Activated CD4-positive, alpha-beta T cell treated with anti-CD3 and anti-CD28 coated beads, Interleukin-2, amount 10 ng/mL, durations not matched to agents 24 days and 14 days (primary cell): ENCODE data around the gene ACER3. TPM values are rescaled to one million over a fixed set of nuclear protein-coding genes. Genes with fewer than 3 reads are reported as not detected.
"Not testable (repeated sequence)": the region's sequence is repeated elsewhere in the genome, so short reads cannot be mapped to it uniquely, and the experiment has no call there.

ENCODE experiments used
- DNase-seq: peaks from one replicate; pipeline ENCODE4 v3.0.0; 2022
- H3K27ac Mint-ChIP-seq: one replicate; pipeline ENCODE4 v1.8.0; 2022; ENCODE audit warnings: mild to moderate bottlenecking, mixed read lengths
- H3K27me3 Mint-ChIP-seq: one replicate; pipeline ENCODE4 v1.8.0; 2022; ENCODE audit warnings: mixed read lengths
- H3K36me3 Mint-ChIP-seq: one replicate; pipeline ENCODE4 v1.8.0; 2022; ENCODE audit warnings: low read depth, mild to moderate bottlenecking, mixed read lengths
- H3K4me1 Mint-ChIP-seq: one replicate; pipeline ENCODE4 v1.8.0; 2021; ENCODE audit warnings: mixed read lengths
- H3K4me3 Mint-ChIP-seq: one replicate; pipeline ENCODE4 v1.8.0; 2022; ENCODE audit warnings: mild to moderate bottlenecking, moderate library complexity, mixed read lengths
- H3K9me3 Mint-ChIP-seq: one replicate; pipeline ENCODE4 v1.8.0; 2021; ENCODE audit warnings: mixed read lengths
- intact Hi-C: fragments of 100-400 bp; cut with micrococcal nuclease; formaldehyde crosslinking; loops from one replicate; pipeline ENCODE4 v1.15.1; 2023
- total RNA-seq: library from RNA; stranded (reverse); gene quantifications from 2 replicates; pipeline ENCODE4 v1.2.3, GENCODE V29; 2022

ACER3 gene
- total RNA-seq, 1 donor from 2014 or later, result 12.5 TPM

DNA sequence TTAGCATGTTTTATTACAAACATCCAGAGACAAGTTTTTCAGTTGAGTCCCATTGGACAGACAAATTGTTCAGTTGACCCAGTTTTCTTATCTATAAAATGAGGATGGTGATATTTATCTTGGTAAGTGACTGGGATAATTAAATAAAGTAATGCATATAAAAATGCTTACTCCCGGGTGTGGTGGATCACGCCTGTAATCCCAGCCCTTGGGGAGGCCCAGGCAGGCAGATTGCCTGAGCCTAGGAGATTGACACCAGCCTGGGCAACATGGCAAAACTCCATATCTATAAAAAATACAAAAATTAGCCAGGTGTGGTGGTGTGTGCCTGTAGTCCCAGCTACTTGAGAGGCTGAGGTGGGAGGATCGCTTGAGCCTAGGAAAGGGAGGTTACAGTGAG, 15.6 kb upstream of the ACER3 start:
- Mint-ChIP-seq H3K4me1 (no peaks in the 10 kb centered on the region), H3K27me3 (peaks cover 33% of the 10 kb centered on the region), H3K9me3 (no peaks in the 10 kb centered on the region), H3K27ac (no peak overlapping the region), H3K36me3 (no peaks in the 10 kb centered on the region), H3K4me3 (no peak overlapping the region)
- intact Hi-C loops, result no loop called here
- DNase-seq, result no peak

DNA sequence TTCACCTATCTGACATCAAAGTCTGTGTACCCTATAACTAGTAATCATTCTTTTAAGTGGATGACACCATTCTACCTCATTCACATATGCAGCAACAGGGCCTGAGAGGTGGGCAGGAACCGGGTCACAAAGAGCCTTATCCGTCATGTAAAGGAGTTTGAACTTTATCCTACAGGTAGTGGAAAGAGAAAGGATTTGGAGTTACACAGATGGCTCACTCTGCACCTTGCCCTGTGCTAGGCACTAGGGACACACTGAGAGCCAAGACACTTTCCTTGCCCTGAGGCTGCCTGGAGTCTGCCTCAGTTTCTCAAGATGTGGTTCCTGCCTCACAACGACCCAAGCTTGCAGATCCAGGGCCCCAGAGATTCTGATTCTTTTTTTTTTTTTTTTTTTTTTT, 14.3 kb upstream of the ACER3 start:
- Mint-ChIP-seq H3K4me3 (no peak overlapping the region), H3K9me3 (no peaks in the 10 kb centered on the region), H3K36me3 (no peaks in the 10 kb centered on the region), H3K4me1 (no peaks in the 10 kb centered on the region), H3K27me3 (peaks cover 28% of the 10 kb centered on the region), H3K27ac (no peak overlapping the region)
- no peak for DNase-seq
- intact Hi-C loops, result no loop called here

DNA sequence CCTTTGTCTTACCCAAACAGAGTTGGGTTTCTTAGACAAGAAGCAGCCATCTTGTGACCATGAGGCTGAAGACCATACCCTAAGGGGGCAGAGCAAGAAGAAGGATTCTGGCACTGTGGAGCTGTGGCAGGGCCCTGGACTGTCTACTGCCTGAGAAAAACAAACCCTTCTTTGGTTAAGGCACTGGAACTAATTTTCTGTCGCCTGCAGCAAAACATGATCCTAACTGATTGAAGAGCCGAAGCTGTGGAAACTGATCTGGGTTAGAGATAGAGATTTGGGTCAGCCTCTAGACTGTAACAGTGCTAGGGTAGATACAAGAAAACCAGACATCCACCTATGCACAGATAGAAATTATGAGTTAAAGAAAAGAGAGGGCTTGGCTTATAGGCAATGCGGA, 11.3 kb upstream of the ACER3 start:
- intact Hi-C loops, result no loop called here
- Mint-ChIP-seq H3K36me3 (no peaks in the 10 kb centered on the region), H3K27me3 (peaks cover 16% of the 10 kb centered on the region), H3K4me3 (no peak overlapping the region), H3K27ac (no peak overlapping the region), H3K9me3 (no peaks in the 10 kb centered on the region), H3K4me1 (no peaks in the 10 kb centered on the region)
- DNase-seq, result no peak

DNA sequence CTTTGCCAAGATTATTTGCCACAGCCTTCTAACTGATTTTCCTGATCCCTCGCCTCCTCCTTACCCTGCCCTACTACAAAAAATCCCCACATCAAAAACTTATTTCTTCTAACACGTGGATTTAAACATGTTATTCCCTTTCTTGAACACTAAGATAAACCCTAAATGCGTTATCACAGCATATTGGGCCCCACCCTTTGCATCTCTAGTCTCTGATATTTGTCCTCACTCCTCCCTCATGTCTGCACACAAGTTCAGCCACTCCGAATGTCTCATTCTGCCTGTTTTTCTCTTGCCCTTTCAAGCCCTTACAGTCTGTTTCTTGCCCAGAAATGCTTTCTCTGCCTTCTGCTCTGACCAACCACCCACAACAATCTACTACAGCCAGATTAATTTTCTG, 10.6 kb upstream of the ACER3 start:
- no peak for DNase-seq
- Mint-ChIP-seq H3K27me3 (peaks cover 14% of the 10 kb centered on the region), H3K36me3 (no peaks in the 10 kb centered on the region), H3K9me3 (no peaks in the 10 kb centered on the region), H3K27ac (no peak overlapping the region), H3K4me3 (no peak overlapping the region), H3K4me1 (no peaks in the 10 kb centered on the region)
- intact Hi-C loops, result no loop called here

DNA sequence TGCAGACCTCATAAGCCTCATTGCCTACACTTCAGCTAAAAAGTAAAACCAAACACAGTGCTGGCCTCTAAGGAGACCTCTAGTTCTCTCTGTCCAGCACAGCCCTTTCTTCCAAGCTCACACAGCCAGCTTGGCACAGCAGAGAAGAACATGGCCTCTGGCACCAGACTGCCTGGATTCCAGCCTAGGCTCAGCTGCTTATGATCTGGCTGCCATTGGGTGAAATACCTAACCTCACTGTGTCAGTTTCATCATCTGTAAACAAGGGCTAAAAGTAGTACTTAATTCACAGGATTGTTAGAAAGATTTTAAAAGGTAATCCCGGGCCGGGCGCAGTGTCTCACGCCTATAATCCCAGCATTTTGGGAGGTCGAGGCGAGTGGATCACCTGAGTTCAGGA, 9.9 kb upstream of the ACER3 start:
- no peaks in the 10 kb centered on the region for H3K4me1 Mint-ChIP-seq
- H3K36me3 Mint-ChIP-seq, result no peaks in the 10 kb centered on the region
- H3K27ac Mint-ChIP-seq, result no peak overlapping the region
- H3K4me3 Mint-ChIP-seq, result no peak overlapping the region
- intact Hi-C loops, result no loop called here
- peaks cover 14% of the 10 kb centered on the region for H3K27me3 Mint-ChIP-seq
- no peaks in the 10 kb centered on the region for H3K9me3 Mint-ChIP-seq
- no peak for DNase-seq

DNA sequence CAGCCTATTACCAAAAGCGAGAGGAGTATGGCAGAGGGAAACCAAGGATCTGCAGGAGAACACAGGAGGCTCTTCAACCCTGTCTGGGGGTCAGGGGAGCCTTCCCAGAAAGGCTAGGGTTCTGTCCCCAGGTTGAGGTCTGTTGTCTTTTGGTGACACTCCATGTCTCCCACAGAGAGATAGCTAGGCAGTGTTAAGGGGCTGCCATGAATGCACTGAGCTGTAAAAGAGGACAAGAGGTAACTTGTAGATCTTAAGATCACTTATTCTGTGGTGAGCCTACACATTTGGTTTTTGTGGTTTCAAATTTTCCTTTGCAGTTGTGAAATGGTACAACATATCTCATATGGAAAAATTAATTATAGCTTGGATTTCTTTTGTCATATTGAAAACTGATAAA, 6.0 kb upstream of the ACER3 start:
- peaks cover 3% of the 10 kb centered on the region for H3K4me1 Mint-ChIP-seq
- peaks cover 4% of the 10 kb centered on the region for H3K9me3 Mint-ChIP-seq
- H3K36me3 Mint-ChIP-seq, result no peaks in the 10 kb centered on the region
- H3K27me3 Mint-ChIP-seq, result peaks cover under 1% of the 10 kb centered on the region
- intact Hi-C loops, result no loop called here
- H3K27ac Mint-ChIP-seq, result no peak overlapping the region
- no peak for DNase-seq
- H3K4me3 Mint-ChIP-seq, result no peak overlapping the region

DNA sequence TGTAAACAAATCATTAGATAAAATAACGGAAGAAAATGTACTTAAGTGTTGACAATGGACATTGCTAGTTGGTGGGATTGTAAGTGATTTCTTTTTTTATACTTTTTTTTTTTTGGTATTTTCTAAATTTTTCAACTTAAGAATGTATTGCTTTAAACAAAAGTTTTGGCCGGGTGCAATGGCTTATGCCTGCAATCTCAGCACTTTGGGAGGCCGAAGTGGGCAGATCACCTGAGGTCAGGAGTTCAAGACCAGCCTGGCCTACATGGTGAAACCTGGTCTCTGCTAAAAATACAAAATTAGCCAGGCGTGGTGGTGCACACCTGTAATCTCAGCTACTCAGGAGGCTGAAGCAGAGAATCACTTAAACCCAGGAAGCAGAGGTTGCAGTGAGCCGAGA, 5.0 kb upstream of the ACER3 start:
- intact Hi-C loops, H3K36me3 Mint-ChIP-seq, H3K9me3 Mint-ChIP-seq: not testable (repeated sequence)

DNA sequence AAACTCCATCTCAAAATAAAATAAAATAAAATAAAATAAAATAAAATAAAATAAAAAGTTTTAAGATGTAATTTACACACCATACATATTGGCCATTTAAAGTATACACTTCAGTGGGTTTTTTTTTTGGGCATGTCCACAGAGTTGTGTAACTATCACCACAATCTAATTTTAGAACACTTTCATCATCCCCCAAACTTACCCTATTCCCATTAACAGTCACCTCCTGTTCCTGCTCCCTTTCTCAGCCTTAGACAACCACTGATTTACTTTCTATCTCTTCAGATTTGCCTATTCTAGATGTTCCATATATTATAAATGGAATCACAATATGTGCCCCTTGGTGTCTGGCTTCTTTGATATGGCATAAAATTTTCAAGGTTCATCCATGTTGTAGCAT, 4.6 kb upstream of the ACER3 start:
- Mint-ChIP-seq H3K4me3 (no peak overlapping the region), H3K27ac (no peak overlapping the region), H3K4me1 (peaks cover 3% of the 10 kb centered on the region), H3K36me3 (no peaks in the 10 kb centered on the region), H3K9me3 (peaks cover 4% of the 10 kb centered on the region), H3K27me3 (no peaks in the 10 kb centered on the region)
- intact Hi-C loops, result no loop called here
- DNase-seq, result no peak

More for the DNA sequence above, 5.0 kb upstream of the ACER3 start:
- not testable (repeated sequence) for DNase-seq, H3K4me1 Mint-ChIP-seq, H3K4me3 Mint-ChIP-seq, H3K27ac Mint-ChIP-seq, H3K27me3 Mint-ChIP-seq

DNA sequence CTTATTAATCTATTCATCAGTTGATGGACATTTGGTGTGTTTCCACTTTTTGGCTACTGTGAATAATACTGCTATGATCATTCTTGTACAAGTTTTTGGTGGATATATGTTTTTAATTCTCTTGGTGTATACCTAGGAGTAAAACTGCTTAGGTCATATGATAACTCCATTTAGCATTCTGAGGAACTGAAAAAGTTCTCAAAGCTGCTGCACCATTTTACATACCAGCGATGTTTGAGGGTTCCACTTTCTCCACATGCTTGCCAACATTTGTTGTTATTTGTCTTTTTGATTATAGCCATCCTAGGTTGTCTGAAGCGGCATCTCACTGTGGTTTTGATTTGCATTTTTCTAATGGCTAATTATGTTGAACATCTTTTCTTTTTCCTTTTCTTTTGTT, 4.1 kb upstream of the ACER3 start:
- peaks cover 4% of the 10 kb centered on the region for H3K9me3 Mint-ChIP-seq
- intact Hi-C loops, result no loop called here
- H3K4me3 Mint-ChIP-seq, result no peak overlapping the region
- no peaks in the 10 kb centered on the region for H3K27me3 Mint-ChIP-seq
- no peak overlapping the region for H3K27ac Mint-ChIP-seq
- H3K4me1 Mint-ChIP-seq, result peaks cover 6% of the 10 kb centered on the region
- DNase-seq, result no peak
- no peaks in the 10 kb centered on the region for H3K36me3 Mint-ChIP-seq

DNA sequence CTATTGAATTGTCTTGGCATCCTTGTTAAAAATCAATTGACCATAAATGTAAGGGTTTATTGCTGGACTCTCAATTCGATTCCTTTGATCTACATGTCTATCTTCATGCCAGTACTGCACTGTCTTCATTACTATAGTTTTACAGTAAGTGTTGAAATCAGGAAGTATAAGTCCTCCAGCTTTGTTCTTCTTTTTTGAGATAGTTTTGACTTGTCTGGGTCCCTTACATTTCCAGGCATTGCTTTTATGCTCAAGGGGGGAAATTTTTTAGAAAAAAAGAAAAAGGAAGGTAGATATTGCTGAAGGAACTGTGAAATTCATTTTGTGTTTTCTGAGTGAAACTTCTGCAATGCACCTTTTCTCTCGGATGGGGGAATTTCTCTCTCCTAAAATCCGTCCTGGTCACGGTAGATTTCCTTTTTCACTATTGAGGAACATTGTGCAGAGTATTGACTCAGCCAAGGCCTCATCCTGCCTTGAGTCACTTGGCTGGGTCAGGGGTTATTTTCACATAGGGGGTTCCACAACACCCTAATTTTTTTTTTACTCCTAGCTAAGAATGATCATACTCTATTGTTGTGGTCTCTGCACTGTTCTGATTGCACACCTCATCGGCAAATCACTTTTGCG, 2.8 kb upstream of the ACER3 start:
- peaks cover 11% of the 10 kb centered on the region for H3K4me1 Mint-ChIP-seq
- intact Hi-C loops, result no loop called here
- no peak overlapping the region for H3K27ac Mint-ChIP-seq
- DNase-seq, result no peak
- H3K36me3 Mint-ChIP-seq, result no peaks in the 10 kb centered on the region
- no peaks in the 10 kb centered on the region for H3K27me3 Mint-ChIP-seq
- peaks cover 4% of the 10 kb centered on the region for H3K9me3 Mint-ChIP-seq
- no peak overlapping the region for H3K4me3 Mint-ChIP-seq

DNA sequence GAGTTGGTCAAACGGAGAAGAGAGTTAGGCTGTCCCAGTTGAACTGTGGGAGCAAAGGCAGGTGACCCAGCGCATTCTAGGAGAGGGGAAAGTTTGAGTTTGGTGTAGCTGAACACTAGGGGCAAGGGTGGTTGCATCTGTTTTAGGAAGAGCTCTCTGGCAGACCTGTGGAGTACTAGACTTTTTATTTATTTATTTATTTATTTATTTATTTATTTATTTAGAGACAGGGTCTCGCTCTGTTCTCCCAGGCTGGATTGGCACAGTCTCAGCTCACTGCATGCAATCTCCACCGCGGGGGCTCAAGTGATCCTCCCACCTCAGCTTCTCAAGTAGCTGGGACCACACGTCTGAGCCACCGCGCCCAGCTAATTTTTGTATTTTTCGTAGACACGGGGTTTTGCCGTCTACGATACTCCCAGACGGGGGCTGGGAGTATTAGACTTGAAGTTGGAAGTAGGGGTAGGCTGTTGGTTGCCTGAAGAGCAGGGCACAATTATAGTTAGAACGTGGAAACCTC, 950 bp upstream of the ACER3 start:
- intact Hi-C loops, result loop anchor here (1.0 to 5.0 kb wide), 3 partner anchors 54 to 415 kb away; no protein-coding TSS in a partner anchor
- H3K4me3 Mint-ChIP-seq, result peak overlapping the region; percentile 82

DNA sequence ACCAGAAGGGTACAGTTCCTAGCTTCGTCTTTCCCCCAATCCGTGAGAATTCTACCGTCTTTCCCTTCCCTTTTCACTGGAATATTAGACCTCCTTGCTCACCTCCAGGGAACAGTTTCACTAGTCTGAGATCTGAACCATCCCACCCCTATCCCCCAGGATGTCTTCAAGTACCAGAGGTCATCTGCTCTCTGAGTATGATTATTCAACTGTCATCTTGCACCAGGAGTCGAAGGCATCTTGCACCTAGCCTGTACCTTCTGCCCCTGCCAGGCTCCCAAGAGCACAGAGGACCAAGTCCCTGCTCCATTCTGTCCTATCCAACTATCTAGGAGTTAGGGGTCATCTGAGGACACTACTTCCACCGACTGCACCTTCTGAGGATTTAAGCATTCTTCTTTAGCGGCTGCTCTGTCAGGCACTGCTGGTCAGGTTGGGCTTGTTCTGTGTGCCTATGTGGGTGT, 804 bp downstream of the ACER3 start:
- H3K27ac Mint-ChIP-seq, result peak overlapping the region; percentile 76
- H3K27me3 Mint-ChIP-seq, result no peaks in the 10 kb centered on the region
- peaks cover 10% of the 10 kb centered on the region for H3K36me3 Mint-ChIP-seq
- peak; percentile 63 for DNase-seq
- H3K9me3 Mint-ChIP-seq, result peaks cover 4% of the 10 kb centered on the region
- peaks cover 19% of the 10 kb centered on the region for H3K4me1 Mint-ChIP-seq
- peak overlapping the region; percentile 90 for H3K4me3 Mint-ChIP-seq
- intact Hi-C loops, result loop anchor here (5.0 kb wide), 1 partner anchor 186 kb away; no protein-coding TSS in a partner anchor

More for the DNA sequence above, 950 bp upstream of the ACER3 start:
- Mint-ChIP-seq H3K9me3 (peaks cover 4% of the 10 kb centered on the region), H3K4me1 (peaks cover 19% of the 10 kb centered on the region), H3K27ac (peak overlapping the region; percentile 64), H3K36me3 (peaks cover 3% of the 10 kb centered on the region), H3K27me3 (no peaks in the 10 kb centered on the region)
- DNase-seq, result no peak

DNA sequence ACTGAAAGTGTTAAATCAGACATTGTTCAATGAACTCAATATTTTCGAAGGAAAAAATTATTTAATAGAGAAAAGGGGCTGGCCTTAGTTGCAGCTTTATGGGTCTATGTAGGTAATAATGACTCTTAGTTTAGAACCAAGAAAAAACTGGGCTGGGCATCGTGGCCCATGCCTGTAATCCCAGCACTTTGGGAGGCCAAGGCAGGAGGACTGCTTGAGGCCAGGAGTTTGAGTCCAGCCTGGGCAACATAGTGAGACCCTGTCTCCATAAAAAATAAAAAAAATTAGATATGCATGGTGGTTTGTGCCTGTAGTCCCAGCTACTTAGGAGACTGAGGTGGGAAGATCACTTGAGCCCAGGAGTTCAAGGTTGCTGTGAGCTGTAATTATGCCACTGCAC, 2.1 kb downstream of the ACER3 start:
- not testable (repeated sequence) for H3K27me3 Mint-ChIP-seq, DNase-seq, H3K27ac Mint-ChIP-seq, H3K9me3 Mint-ChIP-seq, H3K4me3 Mint-ChIP-seq
- peaks cover 19% of the 10 kb centered on the region for H3K4me1 Mint-ChIP-seq
- intact Hi-C loops, result loop anchor here (5.0 kb wide), 1 partner anchor 185 kb away; no protein-coding TSS in a partner anchor
- H3K36me3 Mint-ChIP-seq, result peaks cover 10% of the 10 kb centered on the region

DNA sequence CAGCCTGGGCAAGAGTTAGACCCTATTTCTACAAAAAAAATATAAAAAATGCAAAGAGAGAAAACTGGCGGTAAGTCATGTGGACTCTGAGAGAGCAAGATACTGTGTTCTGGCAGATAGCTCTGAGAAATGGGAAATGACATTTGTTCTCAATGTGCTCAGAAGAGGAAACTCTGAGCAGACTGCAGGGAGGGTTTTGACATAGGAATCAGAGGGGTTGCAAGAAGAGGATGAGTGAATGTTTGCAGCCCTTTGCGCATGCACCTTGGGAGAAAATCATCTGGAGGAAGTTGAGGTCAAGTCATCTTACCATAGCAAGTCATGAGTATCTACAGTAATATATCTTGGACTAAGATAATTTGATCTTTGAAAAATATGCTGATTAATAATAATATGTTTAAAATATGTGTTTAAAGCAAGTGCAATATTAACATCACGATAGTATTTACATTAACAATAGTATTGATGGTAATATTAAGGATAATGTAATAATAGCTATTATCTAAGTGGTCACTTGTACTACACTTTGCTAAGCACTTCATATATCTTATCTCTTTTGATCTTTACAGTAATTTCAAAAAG, 2.6 kb downstream of the ACER3 start:
- Mint-ChIP-seq H3K9me3 (peaks cover 4% of the 10 kb centered on the region), H3K27me3 (no peaks in the 10 kb centered on the region), H3K4me1 (peaks cover 19% of the 10 kb centered on the region), H3K36me3 (peaks cover 10% of the 10 kb centered on the region), H3K27ac (no peak overlapping the region), H3K4me3 (no peak overlapping the region)
- intact Hi-C loops, result loop anchor here (5.0 kb wide), 1 partner anchor 184 kb away; no protein-coding TSS in a partner anchor
- no peak for DNase-seq
